IMR-90 (cell line): ENCODE results near the gene ARSD. TPM values are rescaled to one million over a fixed set of nuclear protein-coding genes. Genes with fewer than 3 reads are reported as not detected.

Source experiments
- ATAC-seq: fragments of 200-7000 bp; cut with Tn5 transposase; 2 replicates; pipeline ENCODE4 v1.9.1; 2020; ENCODE audit warnings: low read depth, mild to moderate bottlenecking, moderate library complexity
- BruUV-seq: library from RNA; stranded (reverse); fragments of 400-500 nt; replicated peaks from 2 replicates; lab custom pipeline; 2021; lab: Mats Ljungman, UMichigan
- CTCF ChIA-PET: fragments of 300-600 bp; formaldehyde crosslinking; extraction: SDS; loops from one replicate; lab custom pipeline; 2021; ENCODE audit warnings: antibody characterized with exemption; lab: Yijun Ruan, JAX
- POLR2A ChIA-PET: fragments of 300-600 bp; sonication (Branson Sonifier 250); formaldehyde crosslinking; loops from one replicate; lab custom pipeline; 2022; ENCODE audit warnings: antibody characterized with exemption; ENCODE audit not compliant: unreplicated experiment; lab: Charles Lee
- DNase-seq: peaks from one replicate; pipeline ENCODE4 v3.0.0; 2013
- H2AFZ ChIP-seq: replicated peaks from 2 replicates; pipeline ENCODE3; 2013; ENCODE audit warnings: low read length, mild to moderate bottlenecking; ENCODE audit not compliant: poor library complexity
- H2AK5ac ChIP-seq: 2 replicates; pipeline ENCODE4 v1.6.1; 2013; ENCODE audit warnings: low read depth, low read length, inconsistent platforms
- H2AK9ac ChIP-seq: replicated peaks from 2 replicates; pipeline ENCODE3; 2013; ENCODE audit warnings: mild to moderate bottlenecking, low read depth, low read length, moderate library complexity; ENCODE audit not compliant: poor library complexity
- H2BK120ac ChIP-seq: 2 replicates; pipeline ENCODE4 v1.6.1; 2013; ENCODE audit warnings: low read depth, low read length, inconsistent platforms
- H2BK15ac ChIP-seq: 3 replicates; pipeline ENCODE4 v1.6.1; 2013; ENCODE audit warnings: low read depth, low read length, inconsistent platforms
- H2BK20ac ChIP-seq: 2 replicates; pipeline ENCODE4 v1.6.1; 2013; ENCODE audit warnings: low read depth, mild to moderate bottlenecking, inconsistent platforms, low read length, moderate library complexity
- H2BK5ac ChIP-seq: 2 replicates; pipeline ENCODE4 v1.6.1; 2013; ENCODE audit warnings: mild to moderate bottlenecking, low read depth, low read length, inconsistent platforms; ENCODE audit not compliant: poor library complexity, severe bottlenecking
- H3K14ac ChIP-seq: replicated peaks from 2 replicates; pipeline ENCODE4 v1.6.1; 2013; ENCODE audit warnings: low read depth, low read length, inconsistent platforms
- H3K18ac ChIP-seq: 2 replicates; pipeline ENCODE4 v1.6.1; 2013; ENCODE audit warnings: low read depth, low read length, control low read depth
- H3K23ac ChIP-seq: 2 replicates; pipeline ENCODE4 v1.6.1; 2013; ENCODE audit warnings: low read depth, low read length, inconsistent platforms
- H3K27ac ChIP-seq: 2 replicates; pipeline ENCODE4 v1.5.1; 2013; ENCODE audit warnings: mild to moderate bottlenecking, control low read depth, low read length; ENCODE audit not compliant: insufficient read depth
- H3K27me3 ChIP-seq: 2 replicates; pipeline ENCODE4 v1.6.1; 2013; ENCODE audit warnings: low read length; ENCODE audit not compliant: control insufficient read depth, insufficient read depth
- H3K36me3 ChIP-seq: 2 replicates; pipeline ENCODE4 v1.6.1; 2013; ENCODE audit warnings: low read length, mixed read lengths; ENCODE audit not compliant: control insufficient read depth, insufficient read depth
- H3K4ac ChIP-seq: 2 replicates; pipeline ENCODE4 v1.6.1; 2013; ENCODE audit warnings: low read depth, low read length, inconsistent platforms
- H3K4me1 ChIP-seq: 2 replicates; pipeline ENCODE4 v1.6.1; 2013; ENCODE audit warnings: low read length, mixed read lengths; ENCODE audit not compliant: control insufficient read depth, insufficient read depth
- H3K4me2 ChIP-seq: 2 replicates; pipeline ENCODE4 v1.6.1; 2013; ENCODE audit warnings: low read depth, mild to moderate bottlenecking, control low read depth, low read length, moderate library complexity
- H3K4me3 ChIP-seq: 2 replicates; pipeline ENCODE4 v1.5.1; 2013; ENCODE audit warnings: low read depth, mild to moderate bottlenecking, control low read depth, low read length, moderate library complexity; ENCODE audit not compliant: insufficient read depth
- H3K56ac ChIP-seq: 2 replicates; pipeline ENCODE4 v1.6.1; 2013; ENCODE audit warnings: low read length, inconsistent platforms; ENCODE audit not compliant: insufficient read depth; ENCODE audit errors: extremely low read depth
- H3K79me1 ChIP-seq, 2 experiments: 2 replicates each; pipeline ENCODE4 v1.6.1; 2013; ENCODE audit warnings: low read length in 2 of 2, inconsistent platforms in 1 of 2, low read depth in 1 of 2
- H3K9ac ChIP-seq: 2 replicates; pipeline ENCODE4 v1.6.1; 2013; ENCODE audit warnings: low read depth, low read length, control low read depth
- H3K9me1 ChIP-seq: 2 replicates; pipeline ENCODE4 v1.6.1; 2013; ENCODE audit warnings: low read length, inconsistent platforms; ENCODE audit not compliant: insufficient read depth
- H3K9me3 ChIP-seq: 2 replicates; pipeline ENCODE4 v1.6.1; 2013; ENCODE audit warnings: low read length; ENCODE audit not compliant: control insufficient read depth, insufficient read depth
- H4K20me1 ChIP-seq: 2 replicates; pipeline ENCODE4 v1.6.1; 2013; ENCODE audit warnings: low read length, inconsistent platforms; ENCODE audit not compliant: insufficient read depth
- H4K5ac ChIP-seq: 2 replicates; pipeline ENCODE4 v1.6.1; 2013; ENCODE audit warnings: mild to moderate bottlenecking, low read depth, low read length, control low read depth
- H4K8ac ChIP-seq, 2 experiments: 2 replicates each; pipeline ENCODE4 v1.6.1; 2013; ENCODE audit warnings: low read depth in 2 of 2, low read length in 2 of 2, control low read depth in 1 of 2, inconsistent platforms in 1 of 2
- H4K91ac ChIP-seq: 2 replicates; pipeline ENCODE4 v1.6.1; 2013; ENCODE audit warnings: low read depth, low read length, inconsistent platforms; ENCODE audit not compliant: insufficient read depth
- BHLHE40 ChIP-seq: fragments of 150-350 bp; IDR thresholded peaks from 2 replicates; pipeline ENCODE4 v1.6.1; 2016; ENCODE audit warnings: mild to moderate bottlenecking, low read depth, low read length
- FOS ChIP-seq: fragments of 150-350 bp; IDR thresholded peaks from 2 replicates; pipeline ENCODE4 v1.6.1; 2016; ENCODE audit warnings: low read depth, low read length
- MAZ ChIP-seq: IDR thresholded peaks from 2 replicates; pipeline ENCODE4 v1.6.1; 2012; ENCODE audit warnings: low read depth, mild to moderate bottlenecking, low read length, improper control_type of control experiment, moderate library complexity, borderline replicate concordance
- NFE2L2 ChIP-seq: fragments of 150-350 bp; IDR thresholded peaks from 2 replicates; pipeline ENCODE4 v1.6.1; 2016; ENCODE audit warnings: low read depth, mild to moderate bottlenecking, low read length
- RAD21 ChIP-seq: IDR thresholded peaks from 2 replicates; pipeline ENCODE4 v1.6.1; 2012; ENCODE audit warnings: low read length, improper control_type of control experiment
- SMC3 ChIP-seq: fragments of 150-350 bp; IDR thresholded peaks from 2 replicates; pipeline ENCODE4 v1.6.1; 2016; ENCODE audit warnings: low read depth, mild to moderate bottlenecking, antibody characterized with exemption, low read length, moderate library complexity
- WGBS, 2 experiments: methylation state at CpG; one replicate each; pipeline versions ENCODE4 v1.1.5 to v1.1.7; 2013; ENCODE audit warnings: missing lambda C conversion rate in 2 of 2; ENCODE audit not compliant: insufficient read length in 1 of 2; ENCODE audit errors: extremely low coverage in 2 of 2; 5-methylcytosine and 5-hydroxymethylcytosine counted together
- dilution Hi-C: fragments of 300-500 bp; cut with HindIII; formaldehyde crosslinking; loops from one replicate; pipeline ENCODE4 v1.14.3; 2018; ENCODE audit warnings: low sequenced_read_pairs; ENCODE audit not compliant: unreplicated experiment
- in situ Hi-C: fragments of 300-500 bp; cut with MboI; formaldehyde crosslinking; loops from 3 replicates; pipeline ENCODE4 v1.14.3; 2019; ENCODE audit warnings: low sequenced_read_pairs, inconsistent platforms, mixed read lengths
- intact Hi-C: fragments of 100-400 bp; cut with micrococcal nuclease; formaldehyde crosslinking; loops from 2 replicates; pipeline ENCODE4 v1.10.0; 2022
- polyA plus RNA-seq, 3 experiments: library from polyadenylated mRNA; depleted of rRNA; stranded (reverse); fragments of >200 nt; gene quantifications; 2 replicates each; pipeline ENCODE4 v1.2.3, GENCODE V29; 2012; ENCODE audit warnings: low replicate concordance in 1 of 3
- total RNA-seq: library from RNA; depleted of rRNA; stranded (reverse); fragments of >200 nt; gene quantifications from 2 replicates; pipeline ENCODE4 v1.2.3, GENCODE V29; 2012
- TF ChIP-seq, protein P1 (sequence below): fragments of 150-350 bp; IDR thresholded peaks from 2 replicates; pipeline ENCODE4 v1.6.1; 2017; ENCODE audit warnings: mild to moderate bottlenecking, antibody characterized with exemption, low read length, low read depth
- TF ChIP-seq, protein P2 (sequence below): fragments of 150-350 bp; IDR thresholded peaks from 2 replicates; pipeline ENCODE4 v1.6.1; 2016; ENCODE audit warnings: low read depth, mild to moderate bottlenecking, low read length, moderate library complexity, borderline replicate concordance

The ARSD gene
- total and polyA plus RNA-seq, 2 of the 4 experiments (the other 2 are of a cell fraction) = 5.1 to 6.3 TPM

DNA sequence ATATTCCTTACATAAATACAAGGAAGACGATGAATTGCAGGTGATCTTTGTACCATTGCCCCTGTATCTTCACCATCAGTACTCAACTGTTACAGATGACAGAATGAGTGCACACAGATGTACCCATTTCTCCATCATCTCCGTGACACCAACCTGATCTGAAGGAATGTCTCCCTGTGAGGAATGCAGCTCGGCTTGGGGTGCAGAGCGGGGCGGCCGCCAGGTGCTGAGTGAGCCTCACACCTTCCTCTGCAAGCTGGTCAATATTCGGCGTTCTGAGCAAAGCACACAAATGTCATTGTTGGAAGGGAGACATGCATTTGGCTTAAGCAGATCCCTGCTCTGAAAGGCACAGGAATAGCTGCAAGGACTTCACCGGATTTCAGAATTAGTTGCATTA lies 7.4 kb downstream of the ARSD start:
- H3K9ac ChIP-seq = no peak overlapping the region
- H3K9me3 ChIP-seq = peaks cover 2% of the 10 kb centered on the region; the same call in 1 of the 2 replicates
- ATAC-seq (no peak), DNase-seq (no peak)
- TF ChIP-seq FOS (no peak), NFE2L2 (no peak), SMC3 (no peak), BHLHE40 (no peak), RAD21 (no peak), MAZ (no peak)
- TF ChIP-seq, protein P1, sequence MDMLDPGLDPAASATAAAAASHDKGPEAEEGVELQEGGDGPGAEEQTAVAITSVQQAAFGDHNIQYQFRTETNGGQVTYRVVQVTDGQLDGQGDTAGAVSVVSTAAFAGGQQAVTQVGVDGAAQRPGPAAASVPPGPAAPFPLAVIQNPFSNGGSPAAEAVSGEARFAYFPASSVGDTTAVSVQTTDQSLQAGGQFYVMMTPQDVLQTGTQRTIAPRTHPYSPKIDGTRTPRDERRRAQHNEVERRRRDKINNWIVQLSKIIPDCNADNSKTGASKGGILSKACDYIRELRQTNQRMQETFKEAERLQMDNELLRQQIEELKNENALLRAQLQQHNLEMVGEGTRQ = no peak
- TF ChIP-seq, protein P2, sequence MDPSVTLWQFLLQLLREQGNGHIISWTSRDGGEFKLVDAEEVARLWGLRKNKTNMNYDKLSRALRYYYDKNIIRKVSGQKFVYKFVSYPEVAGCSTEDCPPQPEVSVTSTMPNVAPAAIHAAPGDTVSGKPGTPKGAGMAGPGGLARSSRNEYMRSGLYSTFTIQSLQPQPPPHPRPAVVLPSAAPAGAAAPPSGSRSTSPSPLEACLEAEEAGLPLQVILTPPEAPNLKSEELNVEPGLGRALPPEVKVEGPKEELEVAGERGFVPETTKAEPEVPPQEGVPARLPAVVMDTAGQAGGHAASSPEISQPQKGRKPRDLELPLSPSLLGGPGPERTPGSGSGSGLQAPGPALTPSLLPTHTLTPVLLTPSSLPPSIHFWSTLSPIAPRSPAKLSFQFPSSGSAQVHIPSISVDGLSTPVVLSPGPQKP = no peak
- no peak overlapping the region for H4K5ac ChIP-seq
- no peaks in the 10 kb centered on the region for H3K27me3 ChIP-seq
- no peak overlapping the region for H3K27ac ChIP-seq
- H4K8ac ChIP-seq = no peak overlapping the region
- no peak overlapping the region for H3K23ac ChIP-seq
- 97% methylated on average over 6 of the region's 9 CpGs; no CpG with 5 or more reads in 1 of the 2 experiments for WGBS, 2 experiments
- H3K4ac ChIP-seq = no peak overlapping the region
- H3K4me2 ChIP-seq = no peak overlapping the region
- in situ Hi-C loops (no loop called here), intact Hi-C loops (no loop called here), dilution Hi-C loops (no loop called here)
- no peak overlapping the region for H3K4me3 ChIP-seq
- H3K14ac ChIP-seq = no peak overlapping the region
- no peak overlapping the region for H2BK20ac ChIP-seq
- no peak overlapping the region for H3K18ac ChIP-seq
- no peak overlapping the region for H2BK5ac ChIP-seq
- no peak overlapping the region for H4K91ac ChIP-seq
- no peak overlapping the region for H2BK120ac ChIP-seq
- H3K9me1 ChIP-seq = no peaks in the 10 kb centered on the region
- BruUV-seq = no TSS peak
- H3K56ac ChIP-seq = no peak overlapping the region
- 0 out of 2 replicates have a peak, but pooled peaks cover 1% of the 10 kb centered on the region for H3K4me1 ChIP-seq
- no peaks in the 10 kb centered on the region for H4K20me1 ChIP-seq
- H2AFZ ChIP-seq = no peak overlapping the region
- CTCF ChIA-PET = no interaction called here
- H3K36me3 ChIP-seq = peaks cover 3% of the 10 kb centered on the region; the same call in 1 of the 2 replicates
- no peak overlapping the region for H2BK15ac ChIP-seq
- no peaks in the 10 kb centered on the region for H3K79me1 ChIP-seq
- no peak overlapping the region for H2AK9ac ChIP-seq
- POLR2A ChIA-PET = no interaction called here
- no peak overlapping the region for H2AK5ac ChIP-seq
